ENCODE results near the gene IFNAR1.
A peak's percentile ranks its signal among the peaks of the same experiment; 100 is the strongest.

IFNAR1 gene

DNA sequence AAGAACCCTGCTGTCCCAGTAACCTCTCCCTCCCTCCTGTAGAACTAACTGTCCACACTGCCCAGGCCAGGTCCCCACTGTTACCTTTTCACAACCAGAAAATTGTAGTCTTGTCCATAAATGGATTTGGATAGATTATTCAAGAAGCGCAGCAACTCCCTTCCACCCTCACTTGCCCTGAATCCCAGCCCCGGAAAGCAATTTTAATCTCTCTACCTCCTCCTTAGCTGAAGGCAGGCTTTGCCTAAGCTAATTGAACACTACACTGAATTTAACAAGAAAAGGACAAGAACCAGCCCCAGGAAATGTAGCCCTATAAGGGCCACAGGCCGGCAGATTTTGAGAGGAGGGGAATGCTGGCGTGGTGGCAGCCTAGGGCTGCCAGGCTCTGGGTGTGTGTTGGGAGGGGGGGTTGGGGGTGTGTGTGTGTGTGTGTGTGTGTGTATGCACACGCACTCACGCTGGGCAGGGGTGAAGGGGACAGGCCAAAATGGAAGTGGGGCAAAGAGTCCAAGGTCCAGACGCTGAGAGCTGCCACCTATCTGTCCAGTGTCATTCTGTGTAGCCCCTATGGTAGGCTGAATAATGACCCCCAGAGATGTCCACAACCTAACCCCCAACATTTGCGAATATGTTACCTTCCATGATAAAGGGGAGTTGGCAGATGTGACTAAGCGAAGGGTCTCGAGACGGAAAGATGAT, 67.7 kb downstream of the IFNAR1 start:
- H3K9ac ChIP-seq (ENCODE audit: low read depth, low read length): no peak overlapping the region
- H3K4me1 ChIP-seq (ENCODE audit: control insufficient read depth, insufficient read depth, low read length): peaks cover 2% of the 10 kb centered on the region; the same call in 1 of the 2 replicates
- no peak overlapping the region for H3K4me3 ChIP-seq (ENCODE audit: low read depth, low read length)
- H3K36me3 ChIP-seq (ENCODE audit: control insufficient read depth, insufficient read depth, low read length): no peaks in the 10 kb centered on the region
- no peaks in the 10 kb centered on the region for H3K9me3 ChIP-seq (ENCODE audit: control insufficient read depth, insufficient read depth, low read length)
- no peaks in the 10 kb centered on the region for H3K27me3 ChIP-seq (ENCODE audit: control insufficient read depth, insufficient read depth, low read length)
- no peak overlapping the region for H3K27ac ChIP-seq (ENCODE audit: low read depth, low read length)

DNA sequence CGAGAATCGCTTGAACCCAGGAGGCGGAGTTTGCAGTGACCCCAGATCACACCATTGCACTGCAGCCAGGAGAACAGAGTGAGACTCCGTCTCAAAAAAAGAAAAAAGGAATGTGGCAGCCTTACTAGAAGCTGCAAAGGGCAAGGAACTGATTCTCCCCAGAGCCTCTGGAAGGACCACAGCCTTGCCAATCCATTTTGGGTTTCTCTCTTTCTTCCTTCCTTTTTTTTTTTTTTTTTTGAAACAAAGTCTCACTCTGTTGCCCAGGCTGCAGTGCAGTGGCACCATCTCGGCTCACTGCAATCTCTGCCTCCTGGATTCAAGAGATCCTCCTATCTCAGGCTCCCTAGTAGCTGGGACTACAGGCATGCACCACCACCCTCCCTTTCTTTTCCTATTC, 68.6 kb downstream of the IFNAR1 start:
- no peaks in the 10 kb centered on the region for H3K36me3 ChIP-seq (ENCODE audit: control insufficient read depth, insufficient read depth, low read length)
- H3K9me3 ChIP-seq (ENCODE audit: control insufficient read depth, insufficient read depth, low read length): no peaks in the 10 kb centered on the region
- no peak overlapping the region for H3K9ac ChIP-seq (ENCODE audit: low read depth, low read length)
- H3K27me3 ChIP-seq (ENCODE audit: control insufficient read depth, insufficient read depth, low read length): no peaks in the 10 kb centered on the region
- H3K27ac ChIP-seq (ENCODE audit: low read depth, low read length): no peak overlapping the region
- H3K4me3 ChIP-seq (ENCODE audit: low read depth, low read length): no peak overlapping the region
- peaks cover 2% of the 10 kb centered on the region; the same call in 1 of the 2 replicates for H3K4me1 ChIP-seq (ENCODE audit: control insufficient read depth, insufficient read depth, low read length)

DNA sequence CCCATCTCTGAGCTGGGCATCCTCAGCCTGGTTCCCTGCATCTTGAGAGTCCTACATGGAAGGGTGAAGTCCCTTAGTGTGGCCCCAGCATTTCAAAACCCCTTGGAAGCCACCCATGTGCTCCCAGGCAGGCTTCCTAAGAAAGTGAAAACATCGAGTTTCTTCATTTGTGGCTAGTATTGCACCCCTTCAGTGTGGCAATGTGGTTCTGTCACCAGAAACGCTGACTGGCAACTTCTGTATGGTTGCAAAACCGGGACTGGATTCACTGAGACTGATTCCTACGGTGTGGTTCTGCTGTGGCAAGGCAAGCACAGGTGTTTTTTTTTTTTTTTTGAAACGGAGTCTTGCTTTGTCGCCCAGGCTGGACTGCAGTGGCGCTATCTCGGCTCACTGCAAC, 69.5 kb downstream of the IFNAR1 start:
- H3K4me3 ChIP-seq (ENCODE audit: low read depth, low read length): no peak overlapping the region
- no peak overlapping the region for H3K27ac ChIP-seq (ENCODE audit: low read depth, low read length)
- no peaks in the 10 kb centered on the region for H3K27me3 ChIP-seq (ENCODE audit: control insufficient read depth, insufficient read depth, low read length)
- H3K9ac ChIP-seq (ENCODE audit: low read depth, low read length): no peak overlapping the region
- H3K4me1 ChIP-seq (ENCODE audit: control insufficient read depth, insufficient read depth, low read length): peaks cover 2% of the 10 kb centered on the region; the same call in 1 of the 2 replicates
- no peaks in the 10 kb centered on the region for H3K36me3 ChIP-seq (ENCODE audit: control insufficient read depth, insufficient read depth, low read length)
- H3K9me3 ChIP-seq (ENCODE audit: control insufficient read depth, insufficient read depth, low read length): no peaks in the 10 kb centered on the region

GRCh38 chr21:33395891-33396331, 71.1 kb downstream of the IFNAR1 start:
- Histone ChIP-seq H3K9ac (ENCODE audit: low read depth, low read length) (no peak overlapping the region), H3K4me3 (ENCODE audit: low read depth, low read length) (no peak overlapping the region), H3K4me1 (ENCODE audit: control insufficient read depth, insufficient read depth, low read length) (peaks cover 2% of the 10 kb centered on the region; the same call in 1 of the 2 replicates), H3K9me3 (ENCODE audit: control insufficient read depth, insufficient read depth, low read length) (no peaks in the 10 kb centered on the region), H3K36me3 (ENCODE audit: control insufficient read depth, insufficient read depth, low read length) (no peaks in the 10 kb centered on the region), H3K27me3 (ENCODE audit: control insufficient read depth, insufficient read depth, low read length) (no peaks in the 10 kb centered on the region), H3K27ac (ENCODE audit: low read depth, low read length) (no peak overlapping the region)

GRCh38 chr21:33396436-33396835, 71.7 kb downstream of the IFNAR1 start:
- Histone ChIP-seq H3K36me3 (ENCODE audit: control insufficient read depth, insufficient read depth, low read length) (no peaks in the 10 kb centered on the region), H3K4me3 (ENCODE audit: low read depth, low read length) (no peak overlapping the region), H3K27ac (ENCODE audit: low read depth, low read length) (no peak overlapping the region), H3K27me3 (ENCODE audit: control insufficient read depth, insufficient read depth, low read length) (no peaks in the 10 kb centered on the region), H3K4me1 (ENCODE audit: control insufficient read depth, insufficient read depth, low read length) (peaks cover 2% of the 10 kb centered on the region; the same call in 1 of the 2 replicates), H3K9me3 (ENCODE audit: control insufficient read depth, insufficient read depth, low read length) (no peaks in the 10 kb centered on the region), H3K9ac (ENCODE audit: low read depth, low read length) (no peak overlapping the region)

- Histone ChIP-seq H3K4me1 (ENCODE audit: control insufficient read depth, insufficient read depth, low read length) (peaks cover 2% of the 10 kb centered on the region; the same call in 1 of the 2 replicates), H3K4me3 (ENCODE audit: low read depth, low read length) (no peak overlapping the region), H3K36me3 (ENCODE audit: control insufficient read depth, insufficient read depth, low read length) (no peaks in the 10 kb centered on the region), H3K9me3 (ENCODE audit: control insufficient read depth, insufficient read depth, low read length) (no peaks in the 10 kb centered on the region), H3K27me3 (ENCODE audit: control insufficient read depth, insufficient read depth, low read length) (no peaks in the 10 kb centered on the region), H3K27ac (ENCODE audit: low read depth, low read length) (no peak overlapping the region), H3K9ac (ENCODE audit: low read depth, low read length) (no peak overlapping the region)
Observed at GRCh38 chr21:33396951-33397350, 72.2 kb downstream of the IFNAR1 start.

- Histone ChIP-seq H3K4me1 (ENCODE audit: control insufficient read depth, insufficient read depth, low read length) (no peaks in the 10 kb centered on the region), H3K27ac (ENCODE audit: low read depth, low read length) (no peak overlapping the region), H3K36me3 (ENCODE audit: control insufficient read depth, insufficient read depth, low read length) (no peaks in the 10 kb centered on the region), H3K9me3 (ENCODE audit: control insufficient read depth, insufficient read depth, low read length) (no peaks in the 10 kb centered on the region), H3K27me3 (ENCODE audit: control insufficient read depth, insufficient read depth, low read length) (no peaks in the 10 kb centered on the region), H3K9ac (ENCODE audit: low read depth, low read length) (no peak overlapping the region), H3K4me3 (ENCODE audit: low read depth, low read length) (no peak overlapping the region)
Observed at GRCh38 chr21:33397717-33398116, 72.9 kb downstream of the IFNAR1 start.

DNA sequence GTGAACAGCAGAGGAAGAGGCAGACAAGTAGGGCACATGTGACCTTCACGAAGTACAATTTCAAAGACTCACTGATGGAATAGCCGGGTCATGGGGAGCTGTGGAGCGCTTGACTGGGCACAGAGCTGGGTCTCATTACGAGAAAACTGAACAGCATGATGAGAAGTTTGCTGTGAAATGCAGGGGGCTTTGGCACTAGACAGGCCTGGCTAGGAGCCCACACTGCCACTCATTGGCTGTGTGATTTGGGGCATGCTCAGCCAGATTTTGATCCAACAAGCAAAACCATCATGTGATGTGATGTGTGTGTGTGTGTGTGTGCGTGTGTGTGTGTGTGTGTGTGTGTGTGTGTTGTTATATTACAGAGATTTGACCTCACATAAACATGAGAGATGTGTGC, 73.6 kb downstream of the IFNAR1 start:
- no peak overlapping the region for H3K9ac ChIP-seq (ENCODE audit: low read depth, low read length)
- no peaks in the 10 kb centered on the region for H3K4me1 ChIP-seq (ENCODE audit: control insufficient read depth, insufficient read depth, low read length)
- no peaks in the 10 kb centered on the region for H3K36me3 ChIP-seq (ENCODE audit: control insufficient read depth, insufficient read depth, low read length)
- no peak overlapping the region for H3K27ac ChIP-seq (ENCODE audit: low read depth, low read length)
- H3K9me3 ChIP-seq (ENCODE audit: control insufficient read depth, insufficient read depth, low read length): no peaks in the 10 kb centered on the region
- H3K27me3 ChIP-seq (ENCODE audit: control insufficient read depth, insufficient read depth, low read length): no peaks in the 10 kb centered on the region
- H3K4me3 ChIP-seq (ENCODE audit: low read depth, low read length): no peak overlapping the region

GRCh38 chr21:33401630-33401992, 76.8 kb downstream of the IFNAR1 start:
- no peak overlapping the region for H3K27ac ChIP-seq (ENCODE audit: low read depth, low read length)
- H3K36me3 ChIP-seq (ENCODE audit: control insufficient read depth, insufficient read depth, low read length): 0 out of 2 replicates have a peak, but pooled peaks cover 2% of the 10 kb centered on the region

DNA sequence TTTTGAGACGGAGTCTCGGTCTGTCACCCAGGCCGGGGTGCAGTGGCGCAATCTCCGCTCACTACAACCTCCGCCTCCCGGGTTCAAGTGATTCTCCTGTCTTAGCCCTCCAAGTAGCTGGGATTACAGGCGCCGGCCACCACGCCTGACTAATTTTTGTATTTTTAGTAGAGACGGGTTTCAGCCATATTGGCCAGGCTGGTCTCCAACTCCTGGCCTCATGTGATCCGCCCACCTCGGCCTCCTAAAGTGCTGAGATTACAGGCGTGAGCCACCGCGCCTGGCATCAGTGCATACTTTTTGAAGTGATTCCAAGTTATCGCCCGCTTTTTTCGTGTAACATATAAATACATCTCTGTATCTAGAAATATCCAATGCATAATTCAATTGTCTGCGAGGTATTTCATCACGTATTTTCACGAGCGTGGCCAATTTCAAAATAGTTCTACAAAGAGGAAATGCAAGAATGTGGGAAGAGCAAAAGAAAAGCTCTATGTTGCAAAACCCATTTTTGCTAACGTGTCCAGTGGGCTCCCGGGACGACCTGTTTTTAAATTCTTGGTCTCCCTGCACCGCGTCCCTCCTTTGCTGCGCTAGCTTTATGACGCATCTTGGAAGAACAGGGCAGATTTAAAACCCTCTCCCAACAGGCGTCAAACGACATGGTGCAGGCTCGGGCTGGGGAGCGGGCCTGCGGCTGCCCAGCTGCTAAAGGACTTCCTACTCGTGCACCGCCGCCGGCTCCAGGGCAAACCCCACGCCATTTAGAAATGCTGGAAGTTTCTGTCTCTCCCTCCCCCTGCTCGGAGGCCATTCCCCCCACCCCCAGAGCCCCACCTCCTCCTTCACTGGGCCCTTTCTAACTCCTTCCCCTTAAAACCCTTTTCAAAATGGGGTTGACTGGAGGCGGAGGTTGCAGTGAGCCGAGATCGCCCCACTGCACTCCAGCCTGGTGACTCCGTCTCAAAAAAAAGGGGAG, 77.5 kb downstream of the IFNAR1 start:
- peaks cover 5% of the 10 kb centered on the region; the same call in 1 of the 2 replicates for H3K4me1 ChIP-seq (ENCODE audit: control insufficient read depth, insufficient read depth, low read length)
- no peak overlapping the region for H3K9ac ChIP-seq (ENCODE audit: low read depth, low read length)
- peak overlapping the region; percentile 58 for H3K27ac ChIP-seq (ENCODE audit: low read depth, low read length)
- H3K36me3 ChIP-seq (ENCODE audit: control insufficient read depth, insufficient read depth, low read length): 0 out of 2 replicates have a peak, but pooled peaks cover 2% of the 10 kb centered on the region
- no peaks in the 10 kb centered on the region for H3K27me3 ChIP-seq (ENCODE audit: control insufficient read depth, insufficient read depth, low read length)
- H3K9me3 ChIP-seq (ENCODE audit: control insufficient read depth, insufficient read depth, low read length): no peaks in the 10 kb centered on the region
- H3K4me3 ChIP-seq (ENCODE audit: low read depth, low read length): peak overlapping the region; percentile 81; the same call in 1 of the 2 replicates

More at GRCh38 chr21:33401630-33401992, 76.8 kb downstream of the IFNAR1 start:
- Histone ChIP-seq H3K27me3 (ENCODE audit: control insufficient read depth, insufficient read depth, low read length) (no peaks in the 10 kb centered on the region), H3K4me3 (ENCODE audit: low read depth, low read length) (no peak overlapping the region), H3K9me3 (ENCODE audit: control insufficient read depth, insufficient read depth, low read length) (no peaks in the 10 kb centered on the region), H3K4me1 (ENCODE audit: control insufficient read depth, insufficient read depth, low read length) (peaks cover 5% of the 10 kb centered on the region; the same call in 1 of the 2 replicates), H3K9ac (ENCODE audit: low read depth, low read length) (no peak overlapping the region)

All from HUES48 (cell line).